GM19035 (cell line): ENCODE results near the gene ATP5IF1.

ENCODE experiments used
- ATAC-seq: cut with Tn5 transposase; IDR thresholded peaks from one replicate; pipeline ENCODE4 v1.9.1; 2021; ENCODE audit not compliant: unreplicated experiment

ATP5IF1 gene

GRCh38 chr1:28235755-28236655 is at the start of gene ATP5IF1:
ATP5IF1 (plus strand) TSS chr1:28236124; CDS start chr1:28236184, 60 bp downstream.
- ATAC-seq: peak; percentile 81

GRCh38 chr1:28190337-28190979 is 45.5 kb upstream of the ATP5IF1 start:
- ATAC-seq: no peak

- no peak for ATAC-seq
Observed at GRCh38 chr1:28190996-28191645, 44.8 kb upstream of the ATP5IF1 start.

GRCh38 chr1:28193701-28194161 is 42.2 kb upstream of the ATP5IF1 start:
- no peak for ATAC-seq

GRCh38 chr1:28194326-28195035 is 41.4 kb upstream of the ATP5IF1 start:
- ATAC-seq: no peak

GRCh38 chr1:28195780-28196179 is 40.1 kb upstream of the ATP5IF1 start:
- no peak for ATAC-seq

GRCh38 chr1:28196330-28196729 is 39.6 kb upstream of the ATP5IF1 start:
- ATAC-seq: no peak

- no peak for ATAC-seq
Observed at GRCh38 chr1:28197682-28198415, 38.1 kb upstream of the ATP5IF1 start.

GRCh38 chr1:28199328-28200233 is 36.3 kb upstream of the ATP5IF1 start:
- peak; percentile 88 for ATAC-seq

- ATAC-seq: no peak
Observed at GRCh38 chr1:28200234-28200873, 35.6 kb upstream of the ATP5IF1 start.

GRCh38 chr1:28205243-28205642 is 30.7 kb upstream of the ATP5IF1 start:
- ATAC-seq: no peak

GRCh38 chr1:28208818-28209441 is 27.0 kb upstream of the ATP5IF1 start:
- ATAC-seq: no peak

- ATAC-seq: no peak
Observed at GRCh38 chr1:28209700-28210099, 26.2 kb upstream of the ATP5IF1 start.

GRCh38 chr1:28213315-28213714 is 22.6 kb upstream of the ATP5IF1 start:
- no peak for ATAC-seq

GRCh38 chr1:28229089-28229488 is 6.8 kb upstream of the ATP5IF1 start:
- ATAC-seq: no peak

- no peak for ATAC-seq
Observed at GRCh38 chr1:28229996-28230395, 5.9 kb upstream of the ATP5IF1 start.

- peak; percentile 57 for ATAC-seq
Observed at GRCh38 chr1:28232558-28233263, 3.2 kb upstream of the ATP5IF1 start, which contains the start of gene DNAJC8. DNAJC8 (minus strand) TSS chr1:28233029; CDS start chr1:28232998, 31 bp downstream.

- ATAC-seq: no peak
Observed at GRCh38 chr1:28233264-28233606, 2.7 kb upstream of the ATP5IF1 start.
